ENCODE results near the gene ADAM22.
A peak's percentile ranks its signal among the peaks of the same experiment; 100 is the strongest.
"Not testable (repeated sequence)": the region's sequence is repeated elsewhere in the genome, so short reads cannot be mapped to it uniquely, and the experiment has no call there.

Gene ADAM22

DNA sequence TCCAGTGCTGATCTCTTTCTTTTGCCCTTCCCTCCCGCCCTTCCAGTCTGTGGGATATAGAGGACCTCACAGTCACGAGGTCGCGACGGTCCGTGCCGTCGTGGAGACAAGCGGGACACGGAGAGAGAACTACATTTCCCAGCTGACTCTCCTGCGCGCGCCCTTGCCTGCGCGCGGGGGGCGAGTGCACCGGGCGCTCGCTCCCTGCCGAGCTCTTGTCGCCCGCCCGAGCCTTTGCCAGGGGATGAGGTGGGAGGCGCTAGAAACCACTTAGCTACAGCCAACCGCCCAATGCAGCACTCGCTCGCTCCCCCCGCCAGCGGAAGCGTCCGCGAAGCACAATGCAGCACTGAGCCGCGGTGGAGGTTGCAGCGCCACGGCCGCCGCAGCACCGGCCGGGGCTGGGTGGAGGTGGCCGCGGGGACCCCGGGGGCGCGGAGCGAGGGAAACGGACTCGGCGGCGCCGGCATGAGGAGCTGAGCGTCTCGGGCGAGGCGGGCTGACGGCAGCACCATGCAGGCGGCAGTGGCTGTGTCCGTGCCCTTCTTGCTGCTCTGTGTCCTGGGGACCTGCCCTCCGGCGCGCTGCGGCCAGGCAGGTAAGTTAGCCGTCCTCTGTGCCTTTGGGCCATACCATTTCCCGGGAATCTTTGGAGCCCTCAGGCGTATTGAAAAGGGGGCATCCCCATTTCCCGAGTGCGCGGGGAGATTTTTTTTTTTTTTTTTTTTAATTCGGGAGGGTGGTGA is at the start of gene ADAM22:
Gene ADAM22, plus strand, starts transcription at position 299 of the 746 bp plus-strand sequence. Its CDS starts 215 bp downstream, at position 514.
- DNase-seq (ENCODE audit: low read depth in 2 of 2, low spot score in 1 of 2): peak; percentile 56 to 77

DNA sequence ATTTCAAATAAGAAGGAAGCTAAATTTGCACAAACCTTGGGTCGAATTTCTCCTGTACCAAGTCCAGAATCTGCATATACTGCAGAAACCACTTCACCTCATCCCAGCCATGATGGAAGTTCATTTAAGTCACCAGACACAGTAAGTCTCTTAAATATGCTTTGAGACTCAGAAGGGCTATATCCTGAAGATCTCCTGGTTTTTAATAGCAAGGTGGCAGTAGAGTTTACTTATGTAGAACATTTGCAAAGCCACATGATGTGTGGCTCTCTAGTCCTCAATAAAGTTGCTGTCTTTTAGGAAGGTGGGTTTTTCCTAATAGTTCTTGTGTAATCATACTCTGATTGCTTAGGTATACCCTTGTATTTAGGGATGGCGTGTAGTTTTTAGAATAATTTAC is 49.0 kb upstream of the ADAM22 start:
- DNase-seq (ENCODE audit: low read depth in 2 of 2, low spot score in 1 of 2): no peak

- no peak for DNase-seq (ENCODE audit: low read depth in 2 of 2, low spot score in 1 of 2)
Measured at GRCh38 chr7:87886875-87887274, 47.2 kb upstream of the ADAM22 start.

DNA sequence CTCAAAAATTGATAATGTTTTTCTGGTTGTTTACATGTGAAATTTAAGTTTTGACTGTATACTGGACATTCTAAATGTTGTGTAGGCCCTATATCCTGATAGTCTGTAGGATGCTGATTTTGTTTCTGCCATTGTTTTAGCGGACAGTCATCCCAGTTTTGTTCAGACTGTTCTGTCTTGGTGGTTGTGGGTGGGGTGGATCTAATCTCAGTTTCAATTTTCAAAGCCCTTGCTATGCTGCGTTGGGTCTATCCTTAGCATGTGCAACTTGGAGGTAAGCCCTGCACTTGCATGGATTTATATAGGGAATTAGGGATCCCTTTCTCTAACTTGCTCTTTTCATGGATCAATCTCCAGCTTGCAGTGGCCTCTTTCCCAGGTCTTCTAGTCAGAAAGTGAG is 38.7 kb upstream of the ADAM22 start:
- no peak for DNase-seq (ENCODE audit: low read depth in 2 of 2, low spot score in 1 of 2)

DNA sequence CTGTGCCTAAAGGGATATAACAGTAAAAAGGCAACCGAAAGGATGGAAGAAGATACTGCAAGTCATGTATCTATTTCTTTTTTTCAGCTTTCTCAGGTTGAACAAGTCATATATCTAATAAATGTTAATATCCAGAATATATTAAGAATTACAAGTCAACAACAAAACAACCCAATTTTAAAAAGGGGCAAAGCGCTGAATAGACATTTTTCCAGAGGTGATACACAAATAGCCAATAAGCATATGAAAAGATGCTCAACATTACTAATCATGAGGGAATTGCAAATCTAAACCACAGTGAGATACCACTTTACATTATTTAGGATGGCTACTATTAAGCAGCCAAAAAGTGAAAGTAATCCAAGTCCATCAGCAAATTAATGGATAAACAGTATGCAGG is 34.8 kb upstream of the ADAM22 start:
- DNase-seq (ENCODE audit: low read depth in 2 of 2, low spot score in 1 of 2): no peak

DNA sequence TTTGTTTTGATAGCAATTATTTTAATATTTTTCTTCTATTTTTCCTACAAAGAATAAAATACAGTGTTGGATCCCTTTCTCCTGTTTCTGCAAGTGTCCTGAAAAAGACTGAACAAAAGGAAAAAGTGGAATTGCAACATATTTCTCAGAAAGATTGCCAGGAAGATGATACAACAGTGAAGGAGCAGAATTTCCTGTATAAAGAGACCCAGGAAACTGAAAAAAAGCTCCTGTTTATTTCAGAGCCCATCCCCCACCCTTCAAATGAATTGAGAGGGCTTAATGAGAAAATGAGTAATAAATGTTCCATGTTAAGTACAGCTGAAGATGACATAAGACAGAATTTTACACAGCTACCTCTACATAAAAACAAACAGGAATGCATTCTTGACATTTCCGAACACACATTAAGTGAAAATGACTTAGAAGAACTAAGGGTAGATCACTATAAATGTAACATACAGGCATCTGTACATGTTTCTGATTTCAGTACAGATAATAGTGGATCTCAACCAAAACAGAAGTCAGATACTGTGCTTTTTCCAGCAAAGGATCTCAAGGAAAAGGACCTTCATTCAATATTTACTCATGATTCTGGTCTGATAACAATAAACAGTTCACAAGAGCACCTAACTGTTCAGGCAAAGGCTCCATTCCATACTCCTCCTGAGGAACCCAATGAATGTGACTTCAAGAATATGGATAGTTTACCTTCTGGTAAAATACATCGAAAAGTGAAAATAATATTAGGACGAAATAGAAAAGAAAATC is 26.7 kb upstream of the ADAM22 start:
- DNase-seq (ENCODE audit: low read depth in 2 of 2, low spot score in 1 of 2): not testable (repeated sequence)

GRCh38 chr7:87908814-87909213 is 25.2 kb upstream of the ADAM22 start:
- DNase-seq (ENCODE audit: low read depth in 2 of 2, low spot score in 1 of 2): not testable (repeated sequence)

DNA sequence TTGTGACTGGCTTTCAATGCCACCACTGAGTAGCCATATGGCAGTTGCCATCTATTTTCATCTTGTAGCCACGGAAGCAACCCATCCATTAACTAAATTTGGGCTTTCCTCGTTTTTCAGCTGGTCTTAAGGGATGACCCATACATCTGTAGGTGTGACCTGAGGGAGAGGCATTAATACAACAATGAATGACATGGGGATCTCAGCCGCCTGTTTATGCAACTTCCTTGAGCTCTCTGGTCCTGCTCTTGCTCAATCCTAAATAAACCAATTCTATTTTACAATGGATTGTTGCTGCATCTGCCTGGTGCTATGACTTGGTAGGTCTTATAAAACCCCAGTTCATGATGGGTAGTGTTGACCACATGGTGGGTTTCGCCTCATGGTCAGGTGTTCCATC is 21.9 kb upstream of the ADAM22 start:
- DNase-seq (ENCODE audit: low read depth in 2 of 2, low spot score in 1 of 2): no peak

- no peak for DNase-seq (ENCODE audit: low read depth in 2 of 2, low spot score in 1 of 2)
Measured at GRCh38 chr7:87918740-87919139, 15.3 kb upstream of the ADAM22 start.

DNA sequence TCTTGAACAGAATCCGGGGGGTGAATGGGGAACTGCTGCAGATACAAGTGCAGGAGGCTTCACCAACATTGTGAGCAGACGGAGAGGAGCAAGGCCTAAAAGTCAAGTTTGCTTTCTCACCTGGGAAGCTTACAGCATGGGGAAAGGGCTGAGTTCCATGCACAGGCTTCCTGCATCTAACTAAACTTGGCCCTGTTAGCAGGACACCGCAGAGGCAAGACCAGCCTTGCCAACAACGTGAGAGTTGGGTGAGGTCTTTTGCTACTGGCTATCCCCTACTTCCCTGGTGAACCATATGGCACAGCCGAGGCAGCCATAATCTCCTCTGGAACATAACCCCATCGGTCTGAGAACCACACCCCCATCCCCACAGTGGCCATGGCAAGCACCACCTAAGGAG is 14.2 kb upstream of the ADAM22 start:
- DNase-seq (ENCODE audit: low read depth in 2 of 2, low spot score in 1 of 2): no peak

- no peak for DNase-seq (ENCODE audit: low read depth in 2 of 2, low spot score in 1 of 2)
Measured at GRCh38 chr7:87920578-87920977, 13.5 kb upstream of the ADAM22 start.

DNA sequence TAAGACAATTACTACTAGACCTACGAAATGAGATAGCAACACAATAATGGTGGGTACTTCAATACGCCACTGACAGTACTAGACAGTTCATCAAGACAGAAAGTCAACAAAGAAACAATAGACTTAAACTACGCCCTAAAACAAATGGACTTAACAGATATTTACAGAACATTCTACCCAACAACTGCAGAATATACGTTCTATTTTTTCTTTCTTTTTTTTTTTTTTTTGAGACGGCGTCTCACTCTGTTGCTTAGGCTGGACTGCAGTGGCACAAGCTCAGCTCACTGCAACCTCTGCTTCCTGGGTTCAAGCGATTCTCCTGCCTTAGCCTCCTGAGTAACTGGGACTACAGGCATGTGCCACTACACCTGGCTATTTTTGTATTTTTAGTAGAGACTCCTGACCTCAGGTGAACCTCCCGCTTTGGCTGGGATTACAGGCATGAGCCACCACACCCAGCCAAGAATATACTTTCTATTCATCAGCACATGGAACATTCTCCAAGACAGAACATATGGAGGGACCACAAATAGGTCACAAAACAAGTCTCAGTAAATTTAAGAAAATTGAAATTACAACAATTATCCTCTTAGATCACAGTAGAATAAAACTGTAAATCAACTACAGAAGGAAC is 11.2 kb upstream of the ADAM22 start:
- not testable (repeated sequence) for DNase-seq (ENCODE audit: low read depth in 2 of 2, low spot score in 1 of 2)

DNA sequence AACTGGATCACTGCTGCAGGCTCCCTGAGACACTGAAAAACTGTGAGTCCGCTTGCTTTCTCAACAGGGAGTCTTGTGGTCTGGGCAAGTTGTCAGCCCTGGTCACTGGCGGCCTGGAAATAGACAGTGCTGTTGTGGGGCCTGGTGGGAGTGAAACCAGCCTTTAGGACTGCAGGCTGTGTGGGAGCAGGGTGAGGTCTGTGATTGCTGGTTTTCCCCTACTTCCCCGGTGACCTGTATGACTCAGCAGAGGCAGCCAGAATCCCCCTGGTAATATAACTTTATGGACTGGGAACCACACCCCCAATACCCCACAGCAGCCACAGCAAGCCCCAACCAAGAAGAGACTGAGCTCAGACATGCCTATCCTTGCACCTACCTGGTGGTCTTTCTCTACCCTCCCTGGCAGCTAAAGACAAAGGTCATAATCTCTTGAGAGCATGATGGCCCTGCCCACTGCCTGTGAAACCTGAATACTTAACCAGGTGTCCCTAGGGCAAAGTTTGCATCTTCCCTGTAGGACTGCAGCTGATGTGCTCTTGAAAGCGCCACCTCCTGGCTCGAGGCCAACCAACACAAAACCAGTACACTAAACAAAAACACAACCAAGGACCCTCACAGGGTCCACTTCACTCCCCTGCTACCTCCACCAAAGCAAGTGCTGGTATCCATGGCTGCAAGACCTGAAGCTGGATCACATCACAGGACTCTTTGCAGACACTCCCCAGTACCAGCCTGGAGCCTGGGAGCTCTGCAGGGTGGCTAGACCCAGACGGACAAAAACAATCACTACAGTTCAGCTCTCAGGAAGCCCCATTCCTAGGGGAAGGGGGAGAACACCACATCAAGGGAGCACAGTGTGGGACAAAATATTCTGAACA is 7.2 kb upstream of the ADAM22 start:
- DNase-seq (ENCODE audit: low read depth in 2 of 2, low spot score in 1 of 2): no peak

DNA sequence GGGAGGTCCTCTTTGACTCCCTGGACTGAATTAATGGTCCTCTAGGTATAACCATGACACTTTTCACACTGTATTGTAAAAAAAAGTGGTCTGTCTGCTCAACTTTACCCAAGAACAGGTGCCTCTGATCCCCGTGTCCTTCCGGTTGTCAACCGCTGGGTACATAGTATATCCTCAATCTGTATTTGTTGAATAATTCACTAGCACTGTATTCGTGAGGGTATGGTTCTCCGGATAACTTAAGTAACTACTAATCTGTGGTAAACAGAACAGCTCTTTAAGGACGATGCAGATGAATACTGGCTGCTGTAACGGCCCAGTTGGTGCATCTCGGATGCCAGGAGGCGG is 472 bp upstream of the ADAM22 start:
- DNase-seq (ENCODE audit: low read depth in 2 of 2, low spot score in 1 of 2): no peak

DNA sequence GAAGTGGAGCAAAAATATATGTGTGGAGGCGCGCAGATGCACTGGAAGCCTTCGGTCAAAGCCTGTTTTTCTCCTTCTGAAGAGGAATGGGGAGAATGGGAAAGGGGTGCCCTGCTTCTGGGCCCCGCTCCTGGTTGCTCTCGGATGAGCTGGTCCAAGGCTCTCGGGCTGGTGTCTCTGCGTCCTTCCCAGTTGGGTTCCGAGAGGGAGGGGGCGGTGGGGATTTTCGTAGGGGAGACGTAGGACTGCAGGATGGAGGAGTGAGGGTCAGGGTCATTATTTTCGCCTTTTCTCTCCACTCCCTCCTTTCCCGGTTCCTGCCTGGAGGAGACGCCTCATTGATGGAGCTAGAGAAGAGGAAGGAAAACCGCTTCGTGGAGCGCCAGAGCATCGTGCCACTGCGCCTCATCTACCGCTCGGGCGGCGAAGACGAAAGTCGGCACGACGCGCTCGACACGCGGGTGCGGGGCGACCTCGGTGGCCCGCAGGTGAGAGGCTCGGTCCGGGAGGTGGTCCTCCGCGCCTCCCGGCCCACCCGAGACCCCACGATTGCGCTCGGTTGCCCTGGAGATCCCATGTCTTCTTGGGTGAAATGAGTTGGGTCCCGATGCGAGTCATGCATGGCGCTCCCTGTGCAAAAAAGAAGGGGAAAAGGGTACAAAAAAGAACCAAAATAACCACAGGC is 790 bp downstream of the ADAM22 start:
- no peak for DNase-seq (ENCODE audit: low read depth in 2 of 2, low spot score in 1 of 2)

GRCh38 chr7:87935384-87935706 is 1.3 kb downstream of the ADAM22 start:
- DNase-seq (ENCODE audit: low read depth in 2 of 2, low spot score in 1 of 2): no peak

- DNase-seq (ENCODE audit: low read depth in 2 of 2, low spot score in 1 of 2): no peak
Measured at GRCh38 chr7:87941138-87941537, 7.1 kb downstream of the ADAM22 start.

DNA sequence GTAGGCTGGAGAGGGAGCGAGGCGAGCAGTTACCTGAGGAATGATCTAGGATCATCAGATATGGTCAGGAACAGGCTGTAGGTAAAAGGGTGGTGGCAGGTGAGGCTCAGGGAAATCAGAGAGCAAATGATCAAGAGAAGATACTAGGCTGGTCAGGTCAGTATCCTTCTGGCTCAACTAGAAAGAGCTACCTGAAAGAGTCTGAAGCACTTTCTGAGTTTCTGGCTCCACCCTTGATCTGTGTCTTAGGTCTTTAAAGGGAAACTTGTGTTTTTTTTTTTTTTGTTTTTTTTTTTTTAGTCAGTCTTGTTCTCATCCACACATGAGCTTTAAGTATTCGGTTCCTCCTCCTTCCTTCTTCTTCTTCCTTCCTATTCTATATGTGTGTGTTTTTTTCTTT is 10.5 kb downstream of the ADAM22 start:
- no peak for DNase-seq (ENCODE audit: low read depth in 2 of 2, low spot score in 1 of 2)

- DNase-seq (ENCODE audit: low read depth in 2 of 2, low spot score in 1 of 2): not testable (repeated sequence)
Measured at GRCh38 chr7:87945926-87946325, 11.9 kb downstream of the ADAM22 start.

GRCh38 chr7:87948371-87948770 is 14.3 kb downstream of the ADAM22 start:
- DNase-seq (ENCODE audit: low read depth in 2 of 2, low spot score in 1 of 2): no peak

DNA sequence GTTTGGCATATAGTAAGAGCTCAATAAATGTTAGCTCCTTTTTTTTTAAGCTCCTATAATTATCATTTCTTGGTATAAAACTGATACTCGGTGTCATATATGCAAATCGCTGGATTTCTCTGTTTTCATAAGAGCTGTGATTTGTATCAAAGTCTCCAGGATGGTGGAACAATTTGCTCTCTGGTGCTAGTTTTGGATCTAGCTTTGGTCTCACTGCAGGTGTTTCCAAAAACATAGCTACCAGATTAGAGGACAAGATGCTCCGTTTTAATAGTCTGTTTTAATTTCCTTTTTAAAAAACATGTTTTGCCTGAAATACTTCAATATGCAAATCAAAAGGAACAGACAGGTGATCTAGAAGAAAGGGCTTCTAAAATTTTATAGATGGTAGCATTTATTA is 25.3 kb downstream of the ADAM22 start:
- no peak for DNase-seq (ENCODE audit: low read depth in 2 of 2, low spot score in 1 of 2)
